ENCODE data around the gene SLC37A1.

Gene SLC37A1

GRCh38 chr21:42507418-42507817 lies 6.2 kb upstream of the SLC37A1 start:
- DNase-seq (ENCODE audit: low read depth), result no peak

- no peak for DNase-seq (ENCODE audit: low read depth)
Measured at GRCh38 chr21:42508371-42508770, 5.3 kb upstream of the SLC37A1 start.

- DNase-seq (ENCODE audit: low read depth), result no peak
Measured at GRCh38 chr21:42509244-42509643, 4.4 kb upstream of the SLC37A1 start.

GRCh38 chr21:42512346-42513034 lies 1.2 kb upstream of the SLC37A1 start:
- DNase-seq (ENCODE audit: low read depth), result no peak

- peak; percentile 50 for DNase-seq (ENCODE audit: low read depth)
Measured at GRCh38 chr21:42513985-42514882, 582 bp downstream of the SLC37A1 start.

GRCh38 chr21:42514883-42515228 lies 1.2 kb downstream of the SLC37A1 start:
- no peak for DNase-seq (ENCODE audit: low read depth)

GRCh38 chr21:42515708-42516502 lies 2.3 kb downstream of the SLC37A1 start:
- no peak for DNase-seq (ENCODE audit: low read depth)

GRCh38 chr21:42518215-42518614 lies 4.6 kb downstream of the SLC37A1 start:
- DNase-seq (ENCODE audit: low read depth), result no peak

- no peak for DNase-seq (ENCODE audit: low read depth)
Measured at GRCh38 chr21:42518626-42519025, 5.0 kb downstream of the SLC37A1 start.

GRCh38 chr21:42520628-42521253 lies 7.1 kb downstream of the SLC37A1 start:
- DNase-seq (ENCODE audit: low read depth), result no peak

- no peak for DNase-seq (ENCODE audit: low read depth)
Measured at GRCh38 chr21:42521384-42521783, 7.7 kb downstream of the SLC37A1 start.

GRCh38 chr21:42521805-42522204 lies 8.2 kb downstream of the SLC37A1 start:
- DNase-seq (ENCODE audit: low read depth), result no peak

- DNase-seq (ENCODE audit: low read depth), result no peak
Measured at GRCh38 chr21:42522271-42522670, 8.6 kb downstream of the SLC37A1 start.

GRCh38 chr21:42522771-42523170 lies 9.1 kb downstream of the SLC37A1 start:
- DNase-seq (ENCODE audit: low read depth), result no peak

- no peak for DNase-seq (ENCODE audit: low read depth)
Measured at GRCh38 chr21:42523211-42523610, 9.6 kb downstream of the SLC37A1 start.

GRCh38 chr21:42523941-42524340 lies 10.3 kb downstream of the SLC37A1 start:
- DNase-seq (ENCODE audit: low read depth), result no peak

- DNase-seq (ENCODE audit: low read depth), result no peak
Measured at GRCh38 chr21:42524341-42525028, 10.8 kb downstream of the SLC37A1 start.

GRCh38 chr21:42525029-42525581 lies 11.5 kb downstream of the SLC37A1 start:
- DNase-seq (ENCODE audit: low read depth), result no peak

GRCh38 chr21:42525676-42526378 lies 12.2 kb downstream of the SLC37A1 start:
- no peak for DNase-seq (ENCODE audit: low read depth)

- no peak for DNase-seq (ENCODE audit: low read depth)
Measured at GRCh38 chr21:42526379-42526727, 12.7 kb downstream of the SLC37A1 start.

GRCh38 chr21:42527127-42527488 lies 13.5 kb downstream of the SLC37A1 start:
- no peak for DNase-seq (ENCODE audit: low read depth)

Measured in activated T-cell treated with anti-CD3 and anti-CD28 coated beads for 1 hour (primary cell).